HepG2 (cell line): ENCODE data around the gene SDR42E2. TPM values are rescaled to one million over a fixed set of nuclear protein-coding genes. Genes with fewer than 3 reads are reported as not detected.

Source experiments
- ARNT2 ChIP-seq: sonication (generic); formaldehyde crosslinking; IDR thresholded peaks from 2 replicates; pipeline ENCODE4 v1.8.0; 2022; ENCODE audit warnings: mild to moderate bottlenecking, low read depth, missing genetic modification reagents, moderate library complexity
- BRF2 ChIP-seq: sonication (generic); formaldehyde crosslinking; IDR thresholded peaks from 2 replicates; pipeline ENCODE4 v1.8.1; 2022; ENCODE audit warnings: mild to moderate bottlenecking, missing genetic modification reagents
- HNF4G ChIP-seq, 2 experiments: sonication (generic) in 1 of 2; formaldehyde crosslinking in 1 of 2; IDR thresholded peaks; 2 replicates each; pipeline versions ENCODE4 v1.4.0 to v1.6.1; 2011 to 2020; ENCODE audit warnings: borderline replicate concordance in 2 of 2, low read depth in 2 of 2, mild to moderate bottlenecking in 2 of 2, low read length in 1 of 2, missing genetic modification reagents in 1 of 2, moderate library complexity in 1 of 2
- MXD4 ChIP-seq: IDR thresholded peaks from 2 replicates; pipeline ENCODE4 v1.6.1; 2016; ENCODE audit warnings: mild to moderate bottlenecking, missing biosample characterization, missing genetic modification reagents
- NR2F6 ChIP-seq, 2 experiments: IDR thresholded peaks; 2 replicates each; pipeline ENCODE4 v1.6.1; 2016; ENCODE audit warnings: antibody characterized with exemption in 1 of 2, mild to moderate bottlenecking in 1 of 2
- ONECUT2 ChIP-seq: sonication (generic); formaldehyde crosslinking; IDR thresholded peaks from 2 replicates; pipeline ENCODE4 v1.4.0; 2020; ENCODE audit warnings: missing genetic modification reagents
- SOX5 ChIP-seq: IDR thresholded peaks from 2 replicates; pipeline ENCODE4 v1.6.1; 2016; ENCODE audit warnings: borderline replicate concordance
- TMF1 ChIP-seq: sonication (generic); formaldehyde crosslinking; IDR thresholded peaks from 2 replicates; pipeline ENCODE4 v1.8.1; 2022; ENCODE audit warnings: low read depth, missing genetic modification reagents
- WIZ ChIP-seq: sonication (generic); formaldehyde crosslinking; IDR thresholded peaks from 2 replicates; pipeline ENCODE4 v1.5.1; 2020; ENCODE audit warnings: mild to moderate bottlenecking, missing genetic modification reagents
- ZBTB1 ChIP-seq: sonication (generic); formaldehyde crosslinking; IDR thresholded peaks from 2 replicates; pipeline ENCODE4 v1.4.0; 2020; ENCODE audit warnings: missing genetic modification reagents, borderline replicate concordance
- ZNF160 ChIP-seq: sonication (generic); formaldehyde crosslinking; IDR thresholded peaks from 2 replicates; pipeline ENCODE4 v1.8.0; 2022; ENCODE audit warnings: mild to moderate bottlenecking, inconsistent platforms, missing genetic modification reagents
- ZNF260 ChIP-seq: sonication (generic); formaldehyde crosslinking; IDR thresholded peaks from 2 replicates; pipeline ENCODE4 v1.4.0; 2020; ENCODE audit warnings: missing genetic modification reagents, low read depth, mild to moderate bottlenecking, borderline replicate concordance
- ZNF3 ChIP-seq: IDR thresholded peaks from 2 replicates; pipeline ENCODE4 v1.7.0; 2017; ENCODE audit warnings: inconsistent platforms
- ZNF563 ChIP-seq: sonication (generic); formaldehyde crosslinking; IDR thresholded peaks from 2 replicates; pipeline ENCODE4 v1.8.0; 2022; ENCODE audit warnings: mild to moderate bottlenecking, moderate library complexity, missing genetic modification reagents
- ZNF710 ChIP-seq: sonication (generic); formaldehyde crosslinking; IDR thresholded peaks from 2 replicates; pipeline ENCODE4 v1.5.0; 2020; ENCODE audit warnings: mild to moderate bottlenecking, missing genetic modification reagents, borderline replicate concordance
- ZSCAN30 ChIP-seq: sonication (generic); formaldehyde crosslinking; IDR thresholded peaks from 2 replicates; pipeline ENCODE4 v1.5.0; 2020; ENCODE audit warnings: mild to moderate bottlenecking, missing genetic modification reagents
- polyA plus RNA-seq, 8 experiments: library from polyadenylated mRNA; depleted of rRNA in 3 of 8; stranded (reverse) in 7 of 8; unstranded in 1 of 8; fragments of >200 nt; fragmentation: Illumina TruSeq in 4 of 8; extraction: Trizol in 4 of 8; gene quantifications; 2 replicates each; pipeline versions ENCODE4 v1.2.1 to v1.2.3, GENCODE V29; 2011 to 2016; ENCODE audit warnings: low read depth in 4 of 8, missing spikeins in 1 of 8, mixed read lengths in 1 of 8; ENCODE audit not compliant: insufficient read depth in 1 of 8
- total RNA-seq, 5 experiments: library from RNA; depleted of rRNA; stranded (reverse); fragments of >200 nt; fragmentation: Illumina TruSeq; extraction: Trizol; gene quantifications; 2 replicates each; pipeline ENCODE4 v1.2.3, GENCODE V29; 2016; ENCODE audit warnings: low read depth in 1 of 5
- TF ChIP-seq, protein P1 (sequence below): sonication (generic); formaldehyde crosslinking; IDR thresholded peaks from 2 replicates; pipeline ENCODE4 v1.8.0; 2022; ENCODE audit warnings: missing genetic modification reagents, low read depth, mild to moderate bottlenecking, borderline replicate concordance
- TF ChIP-seq, protein P2 (sequence below): sonication (generic); formaldehyde crosslinking; conservative IDR thresholded peaks from 2 replicates; pipeline ENCODE4 v1.4.0; 2020; ENCODE audit warnings: mild to moderate bottlenecking, missing genetic modification reagents, moderate library complexity

SDR42E2 gene
- total and polyA plus RNA-seq, 2 of the 13 experiments (the other 11 are each of a cell fraction or from before 2014, with no cell fraction given): 0.05 to 0.11 TPM

DNA sequence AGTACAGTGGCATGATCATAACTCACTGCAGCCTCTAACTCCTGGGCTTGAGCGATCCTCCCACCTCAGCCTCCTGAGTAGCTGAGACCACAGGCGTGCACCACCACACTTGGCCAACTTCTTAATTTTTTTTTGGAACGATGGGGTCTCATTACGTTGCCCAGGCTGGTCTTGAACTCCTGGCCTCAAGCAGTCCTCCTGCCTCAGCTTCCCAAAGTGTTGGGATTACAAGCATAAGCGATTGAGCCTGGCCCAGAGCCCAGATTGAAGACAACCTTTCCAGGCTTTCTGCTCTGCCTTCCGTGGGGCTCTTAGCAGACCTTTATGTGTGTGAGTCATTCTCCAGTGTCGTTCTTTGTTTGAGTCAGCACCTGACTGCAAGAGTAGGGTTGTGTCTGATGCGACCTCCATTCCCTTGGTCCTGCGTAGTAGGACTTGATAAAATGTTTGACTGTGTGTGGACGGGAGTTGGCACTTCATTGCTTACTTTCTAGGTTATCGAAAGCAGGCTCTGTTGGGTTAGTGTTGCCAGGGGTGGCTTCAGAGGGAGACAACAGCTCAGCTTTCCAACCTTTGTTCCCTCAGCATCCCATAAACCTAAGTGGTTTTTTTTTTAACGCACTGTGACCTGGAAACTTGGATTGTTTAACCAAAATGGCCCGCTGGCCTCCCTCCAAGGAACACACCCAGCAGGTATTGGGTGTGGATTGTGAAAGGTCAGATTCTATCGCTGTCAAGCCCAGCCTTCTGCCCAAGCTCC is 70.2 kb downstream of the SDR42E2 start (continued):
- TF ChIP-seq ONECUT2 (CRISPR knock-in tag) (no peak), NR2F6 (IDR thresholded peaks at IDR 0.05) (peak; percentile 81), NR2F6 (CRISPR knock-in tag; IDR thresholded peaks at IDR 0.05) (peak; percentile 66; the same call in 1 of the 2 replicates), ZNF260 (CRISPR knock-in tag) (no peak), SOX5 (CRISPR knock-in tag) (peak; percentile 74), ZNF3 (CRISPR knock-in tag) (no peak), ARNT2 (CRISPR knock-in tag) (0 out of 2 replicates have a peak, but pooled peaks have one; percentile 34), BRF2 (CRISPR knock-in tag) (no peak), ZNF563 (CRISPR knock-in tag) (no peak), ZSCAN30 (no peak), MXD4 (no peak), TMF1 (CRISPR knock-in tag) (no peak), ZNF160 (CRISPR knock-in tag) (0 out of 2 replicates have a peak, but pooled peaks have one; percentile 18), HNF4G (IDR thresholded peaks at IDR 0.05; ENCODE audit: borderline replicate concordance, low read depth, low read length) (peak; percentile 54; the same call in 1 of the 2 replicates), HNF4G (CRISPR knock-in tag; IDR thresholded peaks at IDR 0.05; ENCODE audit: borderline replicate concordance, low read depth) (no peak), WIZ (CRISPR knock-in tag) (0 out of 2 replicates have a peak, but pooled peaks have one; percentile 50), ZBTB1 (CRISPR knock-in tag) (no peak), ZNF710 (0 out of 2 replicates have a peak, but pooled peaks have one; percentile 25)
- TF ChIP-seq, protein P1, sequence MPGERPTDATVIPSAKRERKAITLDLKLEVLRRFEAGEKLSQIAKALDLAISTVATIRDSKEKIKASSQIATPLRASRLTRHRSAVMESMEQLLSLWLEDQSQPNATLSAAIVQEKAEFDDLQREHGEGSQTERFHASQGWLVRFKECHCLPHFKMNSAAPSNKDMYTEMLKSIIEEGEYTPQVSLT (CRISPR knock-in tag): no peak
- TF ChIP-seq, protein P2, sequence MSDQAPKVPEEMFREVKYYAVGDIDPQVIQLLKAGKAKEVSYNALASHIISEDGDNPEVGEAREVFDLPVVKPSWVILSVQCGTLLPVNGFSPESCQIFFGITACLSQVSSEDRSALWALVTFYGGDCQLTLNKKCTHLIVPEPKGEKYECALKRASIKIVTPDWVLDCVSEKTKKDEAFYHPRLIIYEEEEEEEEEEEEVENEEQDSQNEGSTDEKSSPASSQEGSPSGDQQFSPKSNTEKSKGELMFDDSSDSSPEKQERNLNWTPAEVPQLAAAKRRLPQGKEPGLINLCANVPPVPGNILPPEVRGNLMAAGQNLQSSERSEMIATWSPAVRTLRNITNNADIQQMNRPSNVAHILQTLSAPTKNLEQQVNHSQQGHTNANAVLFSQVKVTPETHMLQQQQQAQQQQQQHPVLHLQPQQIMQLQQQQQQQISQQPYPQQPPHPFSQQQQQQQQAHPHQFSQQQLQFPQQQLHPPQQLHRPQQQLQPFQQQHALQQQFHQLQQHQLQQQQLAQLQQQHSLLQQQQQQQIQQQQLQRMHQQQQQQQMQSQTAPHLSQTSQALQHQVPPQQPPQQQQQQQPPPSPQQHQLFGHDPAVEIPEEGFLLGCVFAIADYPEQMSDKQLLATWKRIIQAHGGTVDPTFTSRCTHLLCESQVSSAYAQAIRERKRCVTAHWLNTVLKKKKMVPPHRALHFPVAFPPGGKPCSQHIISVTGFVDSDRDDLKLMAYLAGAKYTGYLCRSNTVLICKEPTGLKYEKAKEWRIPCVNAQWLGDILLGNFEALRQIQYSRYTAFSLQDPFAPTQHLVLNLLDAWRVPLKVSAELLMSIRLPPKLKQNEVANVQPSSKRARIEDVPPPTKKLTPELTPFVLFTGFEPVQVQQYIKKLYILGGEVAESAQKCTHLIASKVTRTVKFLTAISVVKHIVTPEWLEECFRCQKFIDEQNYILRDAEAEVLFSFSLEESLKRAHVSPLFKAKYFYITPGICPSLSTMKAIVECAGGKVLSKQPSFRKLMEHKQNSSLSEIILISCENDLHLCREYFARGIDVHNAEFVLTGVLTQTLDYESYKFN: peak; percentile 55; the same call in 1 of the 2 replicates
